Measurements from ENCODE around the gene GLT6D1. TPM values are rescaled to one million over a fixed set of nuclear protein-coding genes. Genes with fewer than 3 reads are reported as not detected.

GLT6D1 gene
- total and polyA plus RNA-seq, 2 of the 8 experiments (the other 6 are each of a cell fraction or from before 2014, with no cell fraction given) = 1.3 to 2.1 TPM

DNA sequence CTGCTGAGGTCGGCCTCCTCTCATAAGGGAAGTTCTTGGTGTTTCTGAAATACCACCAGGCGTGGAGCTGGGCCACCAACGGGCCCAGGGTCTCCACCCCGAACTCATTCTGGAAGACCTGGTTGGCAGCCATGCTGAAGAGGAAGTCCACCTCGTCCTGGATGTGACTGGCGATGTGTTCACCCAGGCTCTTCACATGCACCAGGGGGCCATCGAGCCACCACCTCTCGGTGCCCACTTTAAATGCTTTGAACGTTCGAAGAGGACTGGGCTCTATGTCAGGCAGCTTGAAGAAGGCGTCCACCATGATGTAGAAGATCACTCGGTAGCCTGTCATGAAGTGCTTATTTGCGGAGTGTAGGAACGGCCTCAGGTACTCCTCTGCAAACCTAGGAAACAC is 15.1 kb downstream of the GLT6D1 start:
- Histone ChIP-seq H3K4ac (replicated peaks; ENCODE audit: insufficient read length, low read depth, low read length) (no peak overlapping the region), H2BK15ac (ENCODE audit: low read length) (no peak overlapping the region), H4K5ac (ENCODE audit: insufficient read length, low read depth, low read length) (no peak overlapping the region), H2BK120ac (replicated peaks; ENCODE audit: low read depth, low read length) (no peak overlapping the region), H3K23ac (ENCODE audit: insufficient read length) (no peak overlapping the region), H3K23me2 (ENCODE audit: low read depth, low read length) (no peaks in the 10 kb centered on the region), H3K79me2 (ENCODE audit: control insufficient read depth in 1 of 2, insufficient read depth in 2 of 2, low read length in 2 of 2) (no peaks in the 10 kb centered on the region), H3K4me3 (ENCODE audit: extremely low read depth in 1 of 4, insufficient read depth in 2 of 4, low read depth in 3 of 4, low read length in 4 of 4) (no peak overlapping the region), H2BK12ac (ENCODE audit: low read depth, low read length) (no peak overlapping the region), H3K4me2 (ENCODE audit: insufficient read depth in 1 of 2, low read depth in 2 of 2, low read length in 2 of 2) (no peak overlapping the region), H3K36me3 (ENCODE audit: control insufficient read depth in 2 of 4, insufficient read depth in 4 of 4, low read length in 3 of 4) (no peaks in the 10 kb centered on the region), H3K27ac (ENCODE audit: low read depth, low read length) (no peak overlapping the region), H3K56ac (replicated peaks; ENCODE audit: insufficient read length, low read depth, low read length) (no peak overlapping the region), H3K4me1 (replicated peaks in 1 of 4; ENCODE audit: control insufficient read depth in 3 of 4, insufficient read depth in 4 of 4, low read length in 3 of 4) (no peaks in the 10 kb centered on the region), H3K9ac (replicated peaks in 1 of 4; ENCODE audit: extremely low read depth in 1 of 4, low read depth in 3 of 4, low read length in 3 of 4) (no peak overlapping the region), H2AK5ac (ENCODE audit: low read depth, low read length) (no peak overlapping the region), H3K27me3 (replicated peaks in 1 of 4; ENCODE audit: control insufficient read depth in 3 of 4, extremely low read depth in 1 of 4, insufficient read depth in 3 of 4, low read length in 3 of 4) (no peaks in the 10 kb centered on the region; a peak in 1 of 7 replicates), H2AFZ (ENCODE audit: low read length) (no peak overlapping the region), H2BK20ac (ENCODE audit: low read length) (no peak overlapping the region), H3K14ac (ENCODE audit: insufficient read length) (no peak overlapping the region), H3K9me3 (ENCODE audit: insufficient read depth in 2 of 2, low read depth in 1 of 2, low read length in 1 of 2) (peaks cover 0 to 10% of the 10 kb centered on the region in 2 experiments; a peak in 2 of 4 replicates), H4K8ac (ENCODE audit: extremely low read depth, insufficient read depth, low read length) (no peak overlapping the region), H2BK5ac (ENCODE audit: low read depth, low read length) (no peak overlapping the region), H3K79me1 (ENCODE audit: low read depth, low read length) (no peaks in the 10 kb centered on the region), H4K20me1 (replicated peaks in 1 of 2; ENCODE audit: control insufficient read depth in 1 of 2, insufficient read depth in 2 of 2, low read length in 2 of 2) (no peaks in the 10 kb centered on the region), H3K18ac (ENCODE audit: extremely low read depth, low read length) (no peak overlapping the region), H4K91ac (replicated peaks; ENCODE audit: insufficient read length, low read length) (no peak overlapping the region)
- ChIA-PET CTCF (ENCODE audit: partially characterized antibody) (interaction anchor here (0.6 to 0.9 kb wide), 2 partner anchors 21 to 581 kb away, joined by 3 to 4 read pairs; no protein-coding TSS in a partner anchor), POLR2A (ENCODE audit: partially characterized antibody) (interaction anchor here (1.4 kb wide), 1 partner anchor 13 kb away, joined by 4 read pairs; no protein-coding TSS in a partner anchor)
- 88% methylated on average over 11 of the region's 14 CpGs; no CpG with 5 or more reads in 1 of the 2 experiments for WGBS, 2 experiments (ENCODE audit: extremely low coverage in 1 of 2, insufficient coverage in 1 of 2, insufficient read length in 1 of 2, insufficient replicate concordance in 2 of 2, low coverage in 1 of 2, low lambda C conversion rate in 2 of 2, missing lambda C conversion rate in 1 of 2)
- FAIRE-seq (no peak), DNase-seq (ENCODE audit: low read depth in 1 of 2, low spot score in 2 of 2) (no peak)
- TF ChIP-seq, protein P1, sequence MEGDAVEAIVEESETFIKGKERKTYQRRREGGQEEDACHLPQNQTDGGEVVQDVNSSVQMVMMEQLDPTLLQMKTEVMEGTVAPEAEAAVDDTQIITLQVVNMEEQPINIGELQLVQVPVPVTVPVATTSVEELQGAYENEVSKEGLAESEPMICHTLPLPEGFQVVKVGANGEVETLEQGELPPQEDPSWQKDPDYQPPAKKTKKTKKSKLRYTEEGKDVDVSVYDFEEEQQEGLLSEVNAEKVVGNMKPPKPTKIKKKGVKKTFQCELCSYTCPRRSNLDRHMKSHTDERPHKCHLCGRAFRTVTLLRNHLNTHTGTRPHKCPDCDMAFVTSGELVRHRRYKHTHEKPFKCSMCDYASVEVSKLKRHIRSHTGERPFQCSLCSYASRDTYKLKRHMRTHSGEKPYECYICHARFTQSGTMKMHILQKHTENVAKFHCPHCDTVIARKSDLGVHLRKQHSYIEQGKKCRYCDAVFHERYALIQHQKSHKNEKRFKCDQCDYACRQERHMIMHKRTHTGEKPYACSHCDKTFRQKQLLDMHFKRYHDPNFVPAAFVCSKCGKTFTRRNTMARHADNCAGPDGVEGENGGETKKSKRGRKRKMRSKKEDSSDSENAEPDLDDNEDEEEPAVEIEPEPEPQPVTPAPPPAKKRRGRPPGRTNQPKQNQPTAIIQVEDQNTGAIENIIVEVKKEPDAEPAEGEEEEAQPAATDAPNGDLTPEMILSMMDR (IDR thresholded peaks at IDR 0.05; ENCODE audit: control extremely low read depth in 1 of 3, insufficient read depth in 1 of 3, low read depth in 1 of 3, low read length in 3 of 3) = no peak
- TF ChIP-seq POLR2AphosphoS5 (IDR thresholded peaks at IDR 0.05; ENCODE audit: low read depth, low read length) = no peak
- TF ChIP-seq CTBP2 (IDR thresholded peaks at IDR 0.05; ENCODE audit: borderline replicate concordance, insufficient read depth, insufficient read length, low read length) = no peak
- no peak for TF ChIP-seq NANOG (IDR thresholded peaks at IDR 0.05; ENCODE audit: insufficient read depth, low read depth, low read length, poor library complexity, severe bottlenecking)
- TF ChIP-seq SUZ12 (IDR thresholded peaks at IDR 0.05; ENCODE audit: low read length) = no peak
- no peak for TF ChIP-seq KDM1A (IDR thresholded peaks at IDR 0.05; ENCODE audit: borderline replicate concordance, low read length)
- no peak for TF ChIP-seq POU5F1 (IDR thresholded peaks at IDR 0.05; ENCODE audit: low read depth, low read length)

All from H1 (cell line).